Lower lobe of right lung (tissue), 2 donors: ENCODE measurements around the gene ATL3. TPM values are rescaled to one million over a fixed set of nuclear protein-coding genes. Genes with fewer than 3 reads are reported as not detected.

ENCODE experiments used
- ATAC-seq, 2 donors: fragments of 200-7000 bp; cut with Tn5 transposase; one replicate each; pipeline ENCODE4 v1.9.1; 2020 to 2022; ENCODE audit warnings: mild to moderate bottlenecking in 2 of 2, moderate library complexity in 2 of 2
- DNase-seq: peaks from one replicate; pipeline ENCODE4 v3.0.0-alpha.2; 2020
- H3K27ac ChIP-seq: fragments of 200-600 bp; one replicate; pipeline ENCODE4 v1.8.0; 2022
- H3K27me3 ChIP-seq: fragments of 200-600 bp; one replicate; pipeline ENCODE4 v1.8.0; 2022; ENCODE audit warnings: low read depth
- H3K36me3 ChIP-seq: fragments of 200-600 bp; one replicate; pipeline ENCODE4 v1.8.0; 2022; ENCODE audit warnings: mild to moderate bottlenecking
- H3K4me1 ChIP-seq: fragments of 200-600 bp; one replicate; pipeline ENCODE4 v1.8.0; 2022
- H3K4me3 ChIP-seq: fragments of 200-600 bp; one replicate; pipeline ENCODE4 v1.8.0; 2022; ENCODE audit warnings: mild to moderate bottlenecking
- H3K9me3 ChIP-seq: fragments of 200-600 bp; one replicate; pipeline ENCODE4 v1.8.0; 2022
- CTCF ChIP-seq: fragments of 200-600 bp; IDR thresholded peaks from one replicate; pipeline ENCODE4 v1.8.0; 2022; ENCODE audit warnings: antibody characterized with exemption, mild to moderate bottlenecking
- intact Hi-C: fragments of 100-400 bp; cut with DNase I; formaldehyde crosslinking; loops from one replicate; pipeline ENCODE4 v1.11.0; 2022
- total RNA-seq: library from RNA; stranded (reverse); fragmentation: NEBNext Ultra II Directional; extraction: Animal tissue kit (Norgen Biotek cat#: 25700); gene quantifications from one replicate; pipeline ENCODE4 v1.2.1, GENCODE V29; 2021
- donor health status: DM: no; HTN: yes; CAD: no; lungs with severe emphysema.

The ATL3 gene
- total RNA-seq, 1 donor from 2014 or later: 72.8 TPM

GRCh38 chr11:63680834-63681320 lies 9.7 kb upstream of the ATL3 start:
- TF ChIP-seq CTCF: no peak
- Histone ChIP-seq H3K4me3 (peak overlapping the region; percentile 72), H3K4me1 (peaks cover 14% of the 10 kb centered on the region), H3K36me3 (no peaks in the 10 kb centered on the region), H3K27ac (peak overlapping the region; percentile 88), H3K9me3 (no peaks in the 10 kb centered on the region), H3K27me3 (no peaks in the 10 kb centered on the region)
- intact Hi-C loops: no loop called here
- DNase-seq: no peak
- ATAC-seq: peak; percentile 1

GRCh38 chr11:63673579-63673978 lies 2.4 kb upstream of the ATL3 start:
- no peak overlapping the region for H3K27ac ChIP-seq
- peaks cover 22% of the 10 kb centered on the region for H3K4me1 ChIP-seq
- TF ChIP-seq CTCF: no peak
- DNase-seq (no peak), ATAC-seq (no peak)
- H3K36me3 ChIP-seq: no peaks in the 10 kb centered on the region
- intact Hi-C loops: no loop called here
- no peaks in the 10 kb centered on the region for H3K27me3 ChIP-seq
- no peak overlapping the region for H3K4me3 ChIP-seq
- H3K9me3 ChIP-seq: no peaks in the 10 kb centered on the region

- Histone ChIP-seq H3K4me1 (peaks cover 27% of the 10 kb centered on the region), H3K4me3 (no peak overlapping the region), H3K9me3 (no peaks in the 10 kb centered on the region), H3K36me3 (no peaks in the 10 kb centered on the region), H3K27ac (no peak overlapping the region), H3K27me3 (no peaks in the 10 kb centered on the region)
- intact Hi-C loops: no loop called here
- DNase-seq (no peak), ATAC-seq (no peak)
- no peak for TF ChIP-seq CTCF
Observed at GRCh38 chr11:63672936-63673539, 1.9 kb upstream of the ATL3 start.

GRCh38 chr11:63672156-63672463 lies 934 bp upstream of the ATL3 start:
- H3K4me1 ChIP-seq: peaks cover 35% of the 10 kb centered on the region
- no peaks in the 10 kb centered on the region for H3K27me3 ChIP-seq
- no peaks in the 10 kb centered on the region for H3K9me3 ChIP-seq
- no peak for DNase-seq
- peak overlapping the region; percentile 94 for H3K4me3 ChIP-seq
- intact Hi-C loops: no loop called here
- H3K36me3 ChIP-seq: no peaks in the 10 kb centered on the region
- ATAC-seq: no peak
- TF ChIP-seq CTCF: no peak
- H3K27ac ChIP-seq: peak overlapping the region; percentile 99

- Histone ChIP-seq H3K4me1 (peaks cover 49% of the 10 kb centered on the region), H3K27me3 (no peaks in the 10 kb centered on the region), H3K36me3 (no peaks in the 10 kb centered on the region), H3K4me3 (peak overlapping the region; percentile 94), H3K9me3 (no peaks in the 10 kb centered on the region), H3K27ac (peak overlapping the region; percentile 99)
- ATAC-seq: peak; percentile 81 to 85
- peak; percentile 75 for DNase-seq
- peak; percentile 42 for TF ChIP-seq CTCF
- intact Hi-C loops: no loop called here
Observed at GRCh38 chr11:63670433-63671321, 499 bp downstream of the ATL3 start.
